Activated CD8-positive, alpha-beta memory T cell treated with anti-CD3 and anti-CD28 coated beads, Interleukin-2, amount 50 U/mL, for 24 hours (primary cell): ENCODE results near the gene TOP1.
A peak's percentile ranks its signal among the peaks of the same experiment; 100 is the strongest.

Source experiments
- DNase-seq: peaks from one replicate; pipeline ENCODE4 v3.0.0-alpha.2; 2020; ENCODE audit errors: extremely low read depth

The TOP1 gene

GRCh38 chr20:41168281-41169161, 139.9 kb downstream of the TOP1 start:
- DNase-seq: no peak

- no peak for DNase-seq
Observed at GRCh38 chr20:41169162-41169690, 140.6 kb downstream of the TOP1 start.

- DNase-seq: no peak
Observed at GRCh38 chr20:41169791-41170351, 141.2 kb downstream of the TOP1 start.

GRCh38 chr20:41170386-41171105, 141.9 kb downstream of the TOP1 start:
- DNase-seq: no peak

- DNase-seq: no peak
Observed at GRCh38 chr20:41171736-41172295, 143.2 kb downstream of the TOP1 start.

GRCh38 chr20:41172296-41173140, 143.9 kb downstream of the TOP1 start:
- no peak for DNase-seq

GRCh38 chr20:41173161-41173721, 144.6 kb downstream of the TOP1 start:
- DNase-seq: peak; percentile 26

GRCh38 chr20:41173791-41174341, 145.2 kb downstream of the TOP1 start:
- DNase-seq: no peak
